ENCODE measurements around the gene TVP23B.
A peak's percentile ranks its signal among the peaks of the same experiment; 100 is the strongest.
"Not testable (repeated sequence)": the region's sequence is repeated elsewhere in the genome, so short reads cannot be mapped to it uniquely, and the experiment has no call there.

TVP23B gene

GRCh38 chr17:18794841-18795240, 13.9 kb downstream of the TVP23B start:
- DNase-seq: not testable (repeated sequence)

- DNase-seq: not testable (repeated sequence)
These were observed 15.9 kb downstream of the TVP23B start for GRCh38 chr17:18796887-18797286.

GRCh38 chr17:18803458-18804245, 22.7 kb downstream of the TVP23B start:
- not testable (repeated sequence) for DNase-seq

- not testable (repeated sequence) for DNase-seq
These were observed 34.9 kb downstream of the TVP23B start for GRCh38 chr17:18815924-18816323.

GRCh38 chr17:18816489-18817371, 35.7 kb downstream of the TVP23B start:
- peak; percentile 15 to 60 for DNase-seq

GRCh38 chr17:18821430-18821829, 40.4 kb downstream of the TVP23B start:
- not testable (repeated sequence) for DNase-seq

- not testable (repeated sequence) for DNase-seq
These were observed 46.6 kb downstream of the TVP23B start for GRCh38 chr17:18827613-18828012.

- DNase-seq: no peak
These were observed 67.5 kb downstream of the TVP23B start for GRCh38 chr17:18848501-18848900.

GRCh38 chr17:18850679-18851078, 69.7 kb downstream of the TVP23B start:
- no peak for DNase-seq

GRCh38 chr17:18851201-18851600, 70.2 kb downstream of the TVP23B start:
- DNase-seq: no peak

GRCh38 chr17:18854956-18855355, 74.0 kb downstream of the TVP23B start:
- no peak for DNase-seq

- DNase-seq: peak; percentile 84 to 96
These were observed 75.0 kb downstream of the TVP23B start for GRCh38 chr17:18855831-18856569.

Measured in NCI-H2081 (cell line).